HG03066 (cell line): ENCODE measurements around the gene GNA12.

Source experiments
- ATAC-seq: cut with Tn5 transposase; IDR thresholded peaks from one replicate; pipeline ENCODE4 v1.9.1; 2021; ENCODE audit warnings: low read depth; ENCODE audit not compliant: unreplicated experiment

Gene GNA12

GRCh38 chr7:2719007-2719406 is 125.1 kb downstream of the GNA12 start:
- no peak for ATAC-seq

- no peak for ATAC-seq
Measured at GRCh38 chr7:2718296-2718965, 125.7 kb downstream of the GNA12 start.

DNA sequence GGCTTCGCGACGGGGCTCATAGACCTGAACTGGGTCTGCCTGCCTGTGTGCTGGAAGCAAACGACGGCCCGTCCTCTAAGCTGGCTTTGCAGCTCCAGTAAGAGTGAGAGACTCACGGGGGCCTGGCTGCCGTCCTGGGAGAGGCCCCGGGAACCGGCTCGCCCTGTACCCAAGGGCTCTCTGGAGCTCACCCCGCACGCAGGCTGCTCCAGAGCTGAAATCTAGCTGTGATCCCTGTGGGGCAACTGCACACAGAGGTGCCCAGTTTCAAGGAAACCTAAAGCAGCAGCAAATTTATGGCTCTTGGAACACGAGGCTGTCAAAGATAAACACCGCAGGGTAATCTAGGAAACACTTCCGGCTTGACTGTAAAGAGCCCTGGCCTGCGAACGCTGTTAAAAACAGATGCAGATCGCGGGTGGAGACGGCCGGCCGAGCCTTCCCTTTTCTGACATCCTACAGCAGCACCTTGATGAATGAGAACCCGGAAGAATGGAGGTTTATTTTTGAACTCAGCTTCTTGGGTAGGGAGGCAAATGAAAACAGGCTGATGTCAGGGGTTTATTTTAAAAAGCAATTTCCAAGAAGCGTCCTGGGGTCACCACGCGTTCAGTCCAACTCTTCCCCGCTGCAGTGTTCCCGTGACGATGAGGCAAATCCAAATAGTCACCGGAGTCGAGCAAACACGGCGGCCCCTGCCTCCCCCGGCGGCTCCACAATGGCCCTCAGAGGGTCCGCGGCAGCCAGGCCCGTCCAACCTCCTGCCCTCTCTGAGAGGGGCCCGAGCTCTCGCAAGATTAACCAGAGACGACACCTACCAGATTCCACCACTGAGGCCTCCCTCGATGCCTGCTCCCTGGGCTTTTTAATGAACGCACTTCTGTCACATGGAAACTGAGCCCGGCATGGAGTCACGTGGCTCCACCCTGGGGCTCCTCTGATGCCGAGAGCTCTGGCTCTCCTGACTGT is 126.5 kb downstream of the GNA12 start:
- ATAC-seq = no peak

GRCh38 chr7:2716906-2717292 is 127.2 kb downstream of the GNA12 start:
- no peak for ATAC-seq

- ATAC-seq = no peak
Measured at GRCh38 chr7:2716488-2716887, 127.6 kb downstream of the GNA12 start.

GRCh38 chr7:2715341-2716231 is 128.5 kb downstream of the GNA12 start:
- no peak for ATAC-seq

DNA sequence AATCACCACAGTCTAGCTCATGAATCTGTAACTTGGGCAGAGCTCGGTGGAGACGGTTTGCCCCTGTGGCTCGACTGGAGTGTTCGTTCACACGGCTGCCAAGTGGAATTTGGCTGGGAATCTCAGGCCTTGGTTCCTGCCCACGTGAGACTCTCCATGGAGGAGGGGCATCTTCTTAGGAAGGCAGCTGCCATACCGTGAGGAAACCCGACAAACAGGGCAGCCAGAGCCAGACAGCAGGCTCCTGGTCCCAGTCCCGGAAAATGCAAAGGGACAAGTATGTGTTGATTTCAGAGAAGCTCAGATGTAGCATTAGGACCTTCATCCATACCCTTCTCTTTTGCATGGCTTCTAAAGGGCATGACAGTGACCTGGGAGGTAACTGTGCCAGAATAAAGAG is 129.5 kb downstream of the GNA12 start:
- ATAC-seq = no peak

DNA sequence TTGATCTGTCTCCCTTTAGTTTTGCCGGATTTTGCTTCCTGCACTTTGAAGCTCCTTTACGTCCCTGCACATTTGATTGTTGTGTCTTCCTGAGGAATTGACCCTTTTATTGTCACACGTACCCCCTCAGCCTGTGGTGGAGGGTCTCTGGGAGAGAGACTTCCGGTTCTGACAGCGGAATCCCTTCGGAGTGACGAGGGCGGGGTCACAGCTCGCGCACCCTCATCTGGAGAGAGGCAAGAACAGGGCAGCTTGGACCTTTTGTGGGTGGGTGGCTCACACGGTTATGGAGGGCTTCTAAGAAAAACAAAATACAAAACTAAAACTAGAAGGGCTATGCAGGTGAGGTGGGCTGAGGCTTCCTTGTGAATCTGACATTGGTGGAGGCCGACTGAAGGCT is 130.1 kb downstream of the GNA12 start:
- no peak for ATAC-seq

- ATAC-seq = no peak
Measured at GRCh38 chr7:2713370-2713769, 130.7 kb downstream of the GNA12 start.

DNA sequence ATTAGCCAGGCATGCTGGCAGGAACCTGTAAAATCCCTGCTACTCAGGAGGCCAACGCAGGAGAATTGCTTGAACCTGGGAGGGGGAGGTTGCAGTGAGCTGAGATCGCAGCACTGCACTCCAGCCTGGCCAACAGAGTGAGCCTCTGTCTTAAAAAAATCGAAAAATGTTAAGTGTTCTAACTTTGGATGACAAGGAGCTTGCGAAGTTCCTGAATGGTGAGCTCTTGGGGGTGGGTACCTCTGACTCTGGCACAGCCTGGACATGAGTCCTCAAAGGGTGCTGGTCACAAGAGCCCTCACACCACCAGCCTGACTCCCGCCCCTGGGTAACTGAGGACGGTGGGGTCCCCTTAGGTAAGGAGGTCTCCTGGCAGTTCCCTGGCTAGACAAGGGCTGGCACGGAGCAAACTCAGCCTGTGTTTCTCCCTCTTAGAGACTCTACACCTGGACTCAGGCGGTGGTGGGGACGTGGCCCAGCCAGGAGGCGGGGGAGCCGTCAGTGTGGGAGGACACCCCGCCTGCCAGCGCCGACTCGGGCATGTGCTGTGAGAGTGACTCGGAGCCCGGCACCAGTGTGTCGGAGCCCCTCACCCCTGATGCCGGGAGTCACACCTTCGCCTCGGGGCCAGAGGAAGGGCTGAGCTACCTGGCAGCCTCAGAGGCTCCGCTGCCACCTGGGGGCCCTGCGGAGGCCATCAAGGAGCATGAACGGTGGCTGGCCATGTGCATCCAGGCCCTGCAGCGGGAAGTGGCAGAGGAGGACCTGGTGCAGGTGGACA is 132.0 kb downstream of the GNA12 start:
- ATAC-seq = no peak

- no peak for ATAC-seq
Measured at GRCh38 chr7:2710901-2711551, 133.1 kb downstream of the GNA12 start.

DNA sequence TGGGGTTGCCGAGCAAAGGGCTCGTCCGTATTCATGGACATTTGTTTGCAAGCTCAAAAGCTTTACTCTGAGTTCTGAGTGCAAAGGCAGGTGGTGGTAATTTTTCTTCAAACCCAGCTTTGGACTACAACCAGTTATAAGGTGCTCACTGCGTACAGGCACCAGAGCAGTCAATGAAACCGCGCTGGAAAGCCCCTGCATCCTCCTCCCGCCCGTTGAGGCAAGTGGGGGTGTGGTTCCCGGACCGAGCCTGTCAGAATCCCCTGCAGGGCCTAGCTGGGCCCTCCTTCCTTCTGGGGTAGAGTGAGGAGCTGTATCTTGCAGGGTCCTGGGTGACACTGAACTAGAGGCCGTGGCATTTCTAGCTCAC is 133.8 kb downstream of the GNA12 start:
- peak; percentile 30 for ATAC-seq

- peak; percentile 84 for ATAC-seq
Measured at GRCh38 chr7:2709553-2710285, 134.4 kb downstream of the GNA12 start.

DNA sequence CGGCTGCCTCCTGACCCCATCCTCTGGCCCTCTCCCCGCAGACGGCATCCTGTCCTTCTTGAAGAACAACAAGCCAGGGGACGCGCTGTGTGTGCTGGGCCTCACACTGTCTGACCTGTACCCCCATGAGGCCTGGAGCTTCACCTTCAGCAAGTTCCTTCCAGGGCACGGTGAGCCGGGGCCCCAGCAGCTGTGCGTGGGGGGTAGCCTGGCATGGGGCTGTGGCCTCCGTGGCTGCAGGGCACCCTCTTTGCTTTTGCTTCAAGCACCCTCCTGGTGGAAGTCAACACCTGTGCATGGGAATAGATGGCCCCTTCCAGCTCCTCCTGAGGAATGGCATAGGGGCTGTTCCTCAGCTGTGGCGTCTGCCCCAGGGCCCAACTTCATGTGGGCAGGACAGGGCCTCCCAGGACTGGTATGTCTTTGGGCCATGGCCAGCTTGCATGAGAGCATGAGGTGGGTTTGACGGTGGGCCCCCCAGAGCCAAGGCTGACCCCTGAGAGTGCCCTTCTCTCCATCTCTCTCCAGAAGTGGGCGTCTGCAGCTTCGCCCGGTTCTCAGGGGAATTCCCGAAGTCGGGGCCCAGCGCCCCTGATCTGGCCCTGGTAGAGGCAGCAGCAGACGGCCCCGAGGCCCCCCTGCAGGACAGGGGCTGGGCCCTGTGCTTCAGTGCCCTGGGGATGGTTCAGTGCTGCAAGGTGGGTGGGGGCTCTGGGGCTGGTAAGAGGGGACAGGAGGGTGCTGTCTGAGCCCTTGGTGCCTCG is 135.4 kb downstream of the GNA12 start:
- no peak for ATAC-seq

GRCh38 chr7:2708041-2708440 is 136.1 kb downstream of the GNA12 start:
- ATAC-seq = no peak

- ATAC-seq = no peak
Measured at GRCh38 chr7:2707481-2707880, 136.6 kb downstream of the GNA12 start.

GRCh38 chr7:2706685-2707126 is 137.4 kb downstream of the GNA12 start:
- ATAC-seq = no peak
